Measurements from ENCODE around the gene MYO10.

The MYO10 gene

GRCh38 chr5:16855898-16856297 is 80.2 kb downstream of the MYO10 start:
- no peaks in the 10 kb centered on the region for H3K4me1 ChIP-seq (ENCODE audit: low read depth, poor library complexity, severe bottlenecking)
- no peaks in the 10 kb centered on the region for H3K36me3 ChIP-seq (ENCODE audit: insufficient read depth)
- H2AFZ ChIP-seq (ENCODE audit: low read depth) = no peak overlapping the region
- H3K27me3 ChIP-seq (ENCODE audit: insufficient read depth, low read depth) = no peaks in the 10 kb centered on the region
- H3K9ac ChIP-seq = no peak overlapping the region
- H4K20me1 ChIP-seq (ENCODE audit: insufficient read depth) = no peaks in the 10 kb centered on the region
- no peak overlapping the region for H3K4me3 ChIP-seq (IDR thresholded peaks at IDR 0.05; ENCODE audit: insufficient read depth, low read depth, low read length)
- H3K4me2 ChIP-seq = no peak overlapping the region
- H3K27ac ChIP-seq = no peak overlapping the region
- TF ChIP-seq CTCF (conservative IDR thresholded peaks at IDR 0.05; ENCODE audit: low read depth, low read length) = no peak
- H3K79me2 ChIP-seq (ENCODE audit: insufficient read depth, low read depth) = no peaks in the 10 kb centered on the region

GRCh38 chr5:16855485-16855884 is 80.6 kb downstream of the MYO10 start:
- H3K4me2 ChIP-seq = no peak overlapping the region
- no peaks in the 10 kb centered on the region for H3K4me1 ChIP-seq (ENCODE audit: low read depth, poor library complexity, severe bottlenecking)
- no peak overlapping the region for H3K9ac ChIP-seq
- no peaks in the 10 kb centered on the region for H3K79me2 ChIP-seq (ENCODE audit: insufficient read depth, low read depth)
- H3K27me3 ChIP-seq (ENCODE audit: insufficient read depth, low read depth) = no peaks in the 10 kb centered on the region
- no peak overlapping the region for H3K4me3 ChIP-seq (IDR thresholded peaks at IDR 0.05; ENCODE audit: insufficient read depth, low read depth, low read length)
- H4K20me1 ChIP-seq (ENCODE audit: insufficient read depth) = no peaks in the 10 kb centered on the region
- no peaks in the 10 kb centered on the region for H3K36me3 ChIP-seq (ENCODE audit: insufficient read depth)
- no peak overlapping the region for H2AFZ ChIP-seq (ENCODE audit: low read depth)
- no peak overlapping the region for H3K27ac ChIP-seq
- no peak for TF ChIP-seq CTCF (conservative IDR thresholded peaks at IDR 0.05; ENCODE audit: low read depth, low read length)

- H3K9ac ChIP-seq = no peak overlapping the region
- no peaks in the 10 kb centered on the region for H3K36me3 ChIP-seq (ENCODE audit: insufficient read depth)
These were observed 81.7 kb downstream of the MYO10 start for GRCh38 chr5:16854351-16854750.

GRCh38 chr5:16853518-16853917 is 82.6 kb downstream of the MYO10 start:
- Histone ChIP-seq H3K4me2 (no peak overlapping the region), H3K27ac (no peak overlapping the region), H3K79me2 (ENCODE audit: insufficient read depth, low read depth) (no peaks in the 10 kb centered on the region), H3K9ac (no peak overlapping the region), H3K4me3 (IDR thresholded peaks at IDR 0.05; ENCODE audit: insufficient read depth, low read depth, low read length) (no peak overlapping the region), H3K36me3 (ENCODE audit: insufficient read depth) (no peaks in the 10 kb centered on the region), H2AFZ (ENCODE audit: low read depth) (no peak overlapping the region), H4K20me1 (ENCODE audit: insufficient read depth) (no peaks in the 10 kb centered on the region), H3K4me1 (ENCODE audit: low read depth, poor library complexity, severe bottlenecking) (no peaks in the 10 kb centered on the region), H3K27me3 (ENCODE audit: insufficient read depth, low read depth) (no peaks in the 10 kb centered on the region)
- no peak for TF ChIP-seq CTCF (conservative IDR thresholded peaks at IDR 0.05; ENCODE audit: low read depth, low read length)

More at GRCh38 chr5:16854351-16854750, 81.7 kb downstream of the MYO10 start:
- Histone ChIP-seq H3K4me1 (ENCODE audit: low read depth, poor library complexity, severe bottlenecking) (no peaks in the 10 kb centered on the region), H3K4me2 (no peak overlapping the region), H3K4me3 (IDR thresholded peaks at IDR 0.05; ENCODE audit: insufficient read depth, low read depth, low read length) (no peak overlapping the region), H4K20me1 (ENCODE audit: insufficient read depth) (no peaks in the 10 kb centered on the region), H2AFZ (ENCODE audit: low read depth) (no peak overlapping the region), H3K27ac (no peak overlapping the region), H3K27me3 (ENCODE audit: insufficient read depth, low read depth) (no peaks in the 10 kb centered on the region), H3K79me2 (ENCODE audit: insufficient read depth, low read depth) (no peaks in the 10 kb centered on the region)
- no peak for TF ChIP-seq CTCF (conservative IDR thresholded peaks at IDR 0.05; ENCODE audit: low read depth, low read length)
